Measurements from ENCODE around the gene ATP2B3. TPM values are rescaled to one million over a fixed set of nuclear protein-coding genes. Genes with fewer than 3 reads are reported as not detected.

ATP2B3 gene
- total RNA-seq, 2 experiments from 2014 or later: not detected

DNA sequence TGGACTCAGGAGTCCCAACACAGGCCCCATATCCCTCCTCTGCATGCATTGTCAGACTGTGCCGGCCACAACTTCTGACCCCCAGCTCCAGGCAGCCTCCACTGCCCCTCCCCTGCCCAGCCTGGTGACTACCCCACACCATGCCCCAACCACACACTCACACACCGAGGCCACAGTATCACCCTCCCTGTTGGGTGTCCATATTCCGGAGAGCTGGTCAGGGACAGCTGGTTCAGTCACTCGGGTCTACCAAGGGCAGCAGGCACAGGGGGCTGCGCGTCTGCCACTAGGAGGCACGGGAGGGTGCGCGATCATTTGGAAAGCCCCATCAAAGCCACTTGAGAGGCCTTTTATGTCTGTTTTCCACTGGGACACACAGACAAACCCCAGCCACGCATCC is 55.2 kb downstream of the ATP2B3 start:
- Mint-ChIP-seq H3K36me3 (ENCODE audit: low read depth) (no peaks in the 10 kb centered on the region), H3K27me3 (no peaks in the 10 kb centered on the region), H3K4me3 (no peak overlapping the region), H3K27ac (no peak overlapping the region), H3K9me3 (no peaks in the 10 kb centered on the region), H3K4me1 (ENCODE audit: low read depth) (peaks cover 8% of the 10 kb centered on the region)
- ATAC-seq (no peak), DNase-seq (no peak)
- CTCF ChIA-PET: no interaction called here
- intact Hi-C loops (cut with micrococcal nuclease): no loop called here
- POLR2A ChIA-PET: no interaction called here
- TF ChIP-seq, protein P1, sequence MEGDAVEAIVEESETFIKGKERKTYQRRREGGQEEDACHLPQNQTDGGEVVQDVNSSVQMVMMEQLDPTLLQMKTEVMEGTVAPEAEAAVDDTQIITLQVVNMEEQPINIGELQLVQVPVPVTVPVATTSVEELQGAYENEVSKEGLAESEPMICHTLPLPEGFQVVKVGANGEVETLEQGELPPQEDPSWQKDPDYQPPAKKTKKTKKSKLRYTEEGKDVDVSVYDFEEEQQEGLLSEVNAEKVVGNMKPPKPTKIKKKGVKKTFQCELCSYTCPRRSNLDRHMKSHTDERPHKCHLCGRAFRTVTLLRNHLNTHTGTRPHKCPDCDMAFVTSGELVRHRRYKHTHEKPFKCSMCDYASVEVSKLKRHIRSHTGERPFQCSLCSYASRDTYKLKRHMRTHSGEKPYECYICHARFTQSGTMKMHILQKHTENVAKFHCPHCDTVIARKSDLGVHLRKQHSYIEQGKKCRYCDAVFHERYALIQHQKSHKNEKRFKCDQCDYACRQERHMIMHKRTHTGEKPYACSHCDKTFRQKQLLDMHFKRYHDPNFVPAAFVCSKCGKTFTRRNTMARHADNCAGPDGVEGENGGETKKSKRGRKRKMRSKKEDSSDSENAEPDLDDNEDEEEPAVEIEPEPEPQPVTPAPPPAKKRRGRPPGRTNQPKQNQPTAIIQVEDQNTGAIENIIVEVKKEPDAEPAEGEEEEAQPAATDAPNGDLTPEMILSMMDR (IDR thresholded peaks at IDR 0.05): no peak

DNA sequence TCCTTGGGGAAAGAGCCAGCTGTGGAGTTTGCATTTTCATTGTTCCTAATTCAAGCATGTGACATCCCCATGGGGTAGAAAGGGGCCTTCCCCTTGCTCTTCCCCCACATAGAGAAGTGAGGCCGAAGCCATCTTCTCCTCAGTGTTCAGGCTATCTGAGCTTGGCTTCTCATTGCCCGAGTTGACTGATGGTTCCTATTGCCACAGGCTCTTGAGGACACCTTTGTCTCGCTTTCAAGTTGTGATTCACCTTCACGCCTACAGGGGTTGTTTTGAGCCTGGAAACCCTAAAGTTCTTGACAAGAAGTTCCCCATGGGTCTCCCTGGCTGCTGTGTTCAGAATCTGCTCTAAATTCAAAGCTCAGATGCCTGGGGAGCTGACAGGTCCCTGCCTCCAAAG is 56.5 kb downstream of the ATP2B3 start:
- CTCF ChIA-PET: interaction anchor here (0.9 to 1.3 kb wide), 3 partner anchors 35 to 94 kb away, joined by 3 to 4 read pairs (median 3); no protein-coding TSS in a partner anchor
- no peak for DNase-seq
- POLR2A ChIA-PET: no interaction called here

DNA sequence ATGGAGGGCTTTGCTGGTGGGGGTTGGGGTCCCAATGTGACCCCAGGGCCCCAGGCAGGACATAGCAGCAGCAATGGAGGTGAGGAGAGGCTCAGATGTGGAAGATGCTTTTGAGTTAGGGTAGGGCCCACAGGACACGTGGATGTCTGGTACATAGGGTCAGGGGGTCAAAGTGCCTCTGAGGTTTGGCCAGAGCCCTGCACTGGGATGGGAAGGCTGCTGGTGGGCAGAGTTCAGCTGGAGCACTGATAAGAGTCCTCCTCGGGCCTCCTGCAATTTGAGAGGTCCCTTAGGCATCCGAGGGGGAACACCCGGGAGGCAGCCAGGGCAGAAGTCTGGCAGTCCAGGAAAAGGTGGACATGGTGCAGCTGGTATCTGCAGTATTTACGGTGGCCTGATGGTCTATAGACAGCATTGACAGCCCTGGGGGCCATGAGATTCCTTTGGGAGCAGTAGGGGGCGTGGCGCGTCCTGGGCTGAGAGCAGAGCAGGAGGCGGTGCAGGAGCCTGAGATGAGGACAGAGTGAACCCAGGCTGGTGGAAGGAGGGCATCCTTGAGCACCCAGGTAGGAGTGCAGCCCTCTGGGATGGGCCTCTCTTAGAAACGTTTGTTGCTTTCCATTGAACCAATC is 58.9 kb downstream of the ATP2B3 start:
- Mint-ChIP-seq H3K4me3 (no peak overlapping the region), H3K36me3 (ENCODE audit: low read depth) (no peaks in the 10 kb centered on the region), H3K9me3 (no peaks in the 10 kb centered on the region), H3K27me3 (no peaks in the 10 kb centered on the region), H3K4me1 (ENCODE audit: low read depth) (peaks cover 2% of the 10 kb centered on the region), H3K27ac (no peak overlapping the region)
- CTCF ChIA-PET: no interaction called here
- intact Hi-C loops (cut with micrococcal nuclease): no loop called here
- ATAC-seq (no peak), DNase-seq (no peak)
- POLR2A ChIA-PET: no interaction called here
- TF ChIP-seq, protein P1 (IDR thresholded peaks at IDR 0.05): no peak

More for the DNA sequence above, 56.5 kb downstream of the ATP2B3 start:
- intact Hi-C loops (cut with micrococcal nuclease): no loop called here
- ATAC-seq: no peak
- TF ChIP-seq, protein P1 (IDR thresholded peaks at IDR 0.05): no peak
- Mint-ChIP-seq H3K36me3 (ENCODE audit: low read depth) (no peaks in the 10 kb centered on the region), H3K9me3 (no peaks in the 10 kb centered on the region), H3K27me3 (no peaks in the 10 kb centered on the region), H3K27ac (no peak overlapping the region), H3K4me1 (ENCODE audit: low read depth) (peaks cover 8% of the 10 kb centered on the region), H3K4me3 (no peak overlapping the region)

GRCh38 chrX:153576961-153577360 is 59.5 kb downstream of the ATP2B3 start:
- POLR2A ChIA-PET: no interaction called here
- Mint-ChIP-seq H3K27ac (no peak overlapping the region), H3K4me1 (ENCODE audit: low read depth) (no peaks in the 10 kb centered on the region), H3K27me3 (no peaks in the 10 kb centered on the region), H3K9me3 (no peaks in the 10 kb centered on the region), H3K36me3 (ENCODE audit: low read depth) (no peaks in the 10 kb centered on the region), H3K4me3 (no peak overlapping the region)
- intact Hi-C loops (cut with micrococcal nuclease): no loop called here
- TF ChIP-seq, protein P1 (IDR thresholded peaks at IDR 0.05): no peak
- CTCF ChIA-PET: interaction anchor here (2.2 kb wide), 1 partner anchor 38 kb away, joined by 8 read pairs; no protein-coding TSS in a partner anchor
- ATAC-seq (no peak), DNase-seq (no peak)

DNA sequence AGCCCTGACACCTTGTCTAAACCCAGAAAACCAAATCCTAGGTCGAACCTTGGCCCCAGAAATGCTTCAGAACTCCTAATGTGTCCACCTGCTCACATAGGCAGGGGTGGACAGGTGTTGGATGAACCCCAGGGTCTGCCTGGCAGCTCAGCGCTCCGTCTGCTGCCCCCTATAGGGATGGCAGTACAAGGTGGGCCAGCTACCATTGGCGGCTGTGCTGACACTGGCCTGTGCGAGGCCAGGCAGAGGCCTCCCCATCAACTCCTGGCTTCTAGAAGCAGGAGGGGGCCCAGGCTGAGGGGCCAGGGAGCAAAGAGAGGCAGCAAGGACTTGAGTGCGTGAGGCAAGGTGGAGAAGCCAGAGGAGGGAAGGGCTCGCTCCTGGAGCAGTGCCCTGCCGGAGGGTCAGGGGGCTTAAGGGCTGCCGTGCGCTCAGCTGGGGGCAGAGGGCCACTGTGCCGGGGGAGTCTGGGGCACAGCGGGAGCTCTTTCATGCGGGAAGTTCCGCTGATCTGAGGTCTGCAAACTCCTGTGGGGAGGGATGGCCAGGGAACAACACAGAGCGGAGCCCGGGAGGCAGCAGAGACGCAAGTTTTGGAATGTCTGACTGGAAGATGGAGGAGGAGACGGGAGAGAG is 60.9 kb downstream of the ATP2B3 start:
- POLR2A ChIA-PET: no interaction called here
- no peaks in the 10 kb centered on the region for H3K36me3 Mint-ChIP-seq (ENCODE audit: low read depth)

More for the DNA sequence above, 60.9 kb downstream of the ATP2B3 start:
- ATAC-seq (no peak), DNase-seq (no peak)
- H3K27ac Mint-ChIP-seq: no peak overlapping the region
- peaks cover 9% of the 10 kb centered on the region for H3K4me1 Mint-ChIP-seq (ENCODE audit: low read depth)
- no peaks in the 10 kb centered on the region for H3K9me3 Mint-ChIP-seq
- CTCF ChIA-PET: interaction anchor here (2.2 kb wide), 1 partner anchor 39 kb away, joined by 8 read pairs; no protein-coding TSS in a partner anchor
- no peaks in the 10 kb centered on the region for H3K27me3 Mint-ChIP-seq
- TF ChIP-seq, protein P1 (IDR thresholded peaks at IDR 0.05): no peak
- H3K4me3 Mint-ChIP-seq: no peak overlapping the region
- intact Hi-C loops (cut with micrococcal nuclease): no loop called here

Data from activated CD8-positive, alpha-beta T cell treated with anti-CD3 and anti-CD28 coated beads for 36 hours (primary cell).